HL-60/S4 treated with phorbol 12-myristate 13-acetate at 8.2 ng/mL for 4 days and 3 days (cell line): ENCODE measurements around the gene ADGRD1.
"Not testable (repeated sequence)": the region's sequence is repeated elsewhere in the genome, so short reads cannot be mapped to it uniquely, and the experiment has no call there.

Experiments
- in situ Hi-C: fragments of 300-500 bp; cut with MboI; formaldehyde crosslinking; loops from 2 replicates; pipeline ENCODE4 v1.15.0; 2022; ENCODE audit warnings: low sequenced_read_pairs

The ADGRD1 gene

DNA sequence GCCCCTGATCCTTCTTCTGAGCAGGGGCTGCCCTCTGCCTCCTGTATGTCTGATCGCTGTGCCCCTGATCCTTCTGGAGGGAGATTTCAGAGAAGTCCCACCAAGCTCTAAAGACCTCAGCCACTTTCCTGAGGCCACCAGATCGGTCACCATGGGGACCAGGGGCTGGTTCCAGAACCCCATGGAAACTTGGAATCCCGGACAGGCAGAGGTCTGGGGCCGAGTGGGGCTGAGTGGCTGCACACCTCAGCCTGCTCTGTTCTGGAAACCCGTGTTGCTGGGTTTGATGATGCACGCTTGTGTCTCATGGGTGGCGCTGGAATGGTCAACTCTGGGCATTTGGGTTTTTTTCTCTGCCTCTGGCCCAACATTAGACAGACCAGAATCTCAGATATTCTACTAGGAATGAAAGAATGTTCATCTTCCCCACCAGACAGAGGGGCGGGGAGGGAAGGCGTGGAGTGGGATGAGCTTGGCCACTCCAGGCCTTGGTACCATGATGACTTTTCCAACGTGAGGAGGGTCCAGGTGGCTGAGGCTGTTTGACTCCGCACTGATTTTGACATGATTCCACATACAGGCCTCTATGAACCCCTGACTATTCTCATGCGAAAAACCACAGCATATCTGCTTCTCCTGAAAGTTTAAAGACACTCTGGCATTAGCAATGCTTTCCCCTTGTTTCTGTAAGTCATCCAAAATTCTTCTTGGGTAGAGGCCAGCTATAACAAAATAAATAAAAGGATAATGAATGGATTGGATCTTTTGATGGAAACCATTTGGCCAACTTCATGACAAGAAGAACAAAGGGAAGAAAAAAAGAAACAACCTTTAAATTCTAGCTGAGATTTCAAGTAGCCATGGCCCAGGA is 114.5 kb downstream of the ADGRD1 start:
- in situ Hi-C loops = no loop called here

DNA sequence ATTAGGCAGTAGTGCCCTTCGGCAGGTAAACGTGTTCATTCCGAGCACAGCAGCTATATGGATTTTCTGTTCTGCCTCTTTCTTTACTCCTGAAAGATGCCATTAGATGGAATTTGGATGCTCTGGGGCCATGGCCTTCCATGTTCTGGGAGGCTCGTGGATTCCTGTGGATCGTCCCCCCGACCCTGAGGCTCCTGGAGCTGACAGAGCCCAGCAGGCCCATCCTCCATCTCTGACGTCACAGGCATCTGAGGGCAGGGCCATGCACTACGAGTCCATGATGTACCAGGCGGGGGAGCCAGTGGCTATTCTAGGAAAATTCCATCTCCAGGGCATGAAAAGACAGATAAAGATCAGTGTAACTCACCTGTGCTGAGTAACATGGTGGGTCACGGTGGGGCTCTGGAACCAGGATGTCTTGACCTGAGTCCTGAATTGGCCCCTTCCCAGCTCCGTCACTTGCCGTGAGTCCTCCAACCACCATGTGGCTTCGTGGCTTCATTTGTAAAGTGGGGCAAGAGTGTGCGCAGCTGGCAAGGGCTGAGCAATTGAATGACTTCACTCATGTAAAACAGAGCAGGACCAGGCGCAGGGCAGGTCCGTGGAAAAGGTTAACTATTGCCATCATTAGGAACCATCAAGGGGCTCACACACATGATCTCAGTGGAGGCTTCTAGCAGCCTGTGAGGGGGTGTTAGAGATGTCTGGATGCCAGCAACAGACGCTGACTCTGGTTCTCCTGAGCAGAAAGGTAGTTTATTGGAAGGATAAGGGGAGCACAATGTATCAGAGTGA is 115.4 kb downstream of the ADGRD1 start:
- in situ Hi-C loops = not testable (repeated sequence)

DNA sequence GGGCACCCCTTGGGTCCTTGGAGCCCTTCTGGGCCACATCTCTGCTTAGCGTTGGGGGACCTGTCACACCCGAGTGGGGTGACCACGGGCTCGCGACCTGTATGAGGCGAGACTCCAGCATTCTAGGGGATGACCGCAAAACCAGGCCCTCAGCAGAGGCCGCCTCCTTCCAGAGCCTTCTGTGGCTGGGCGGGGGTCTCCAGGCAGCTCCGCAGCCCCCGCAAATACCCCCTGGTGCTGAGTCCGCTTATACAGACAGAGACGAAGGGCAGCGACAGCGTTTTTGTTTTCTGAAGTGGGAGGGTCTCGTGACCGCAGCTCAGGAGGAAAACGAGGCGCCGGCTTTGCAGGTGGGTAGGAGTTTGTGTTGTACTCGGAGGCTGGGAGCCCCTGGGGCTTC is 116.4 kb downstream of the ADGRD1 start:
- in situ Hi-C loops = not testable (repeated sequence)

DNA sequence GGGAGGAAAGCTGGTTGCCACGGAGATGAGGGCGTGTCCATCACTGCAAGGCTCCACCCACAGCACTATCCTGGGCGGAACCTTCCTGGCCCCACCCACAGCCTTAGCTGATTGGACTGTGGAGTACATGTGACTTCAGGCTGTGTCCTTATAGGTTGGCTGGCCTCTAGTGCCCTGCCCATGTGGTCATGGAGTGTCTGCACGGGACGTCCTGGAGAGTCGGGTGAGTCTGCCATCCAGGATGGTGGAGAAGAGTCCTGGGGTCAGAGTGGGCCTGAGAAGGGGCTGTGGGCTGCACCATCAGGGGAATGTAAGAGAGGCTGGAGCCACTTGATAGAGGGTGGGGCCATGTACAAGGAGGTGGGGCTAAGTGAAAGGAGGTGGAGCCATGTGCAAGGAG is 117.0 kb downstream of the ADGRD1 start:
- in situ Hi-C loops = not testable (repeated sequence)

DNA sequence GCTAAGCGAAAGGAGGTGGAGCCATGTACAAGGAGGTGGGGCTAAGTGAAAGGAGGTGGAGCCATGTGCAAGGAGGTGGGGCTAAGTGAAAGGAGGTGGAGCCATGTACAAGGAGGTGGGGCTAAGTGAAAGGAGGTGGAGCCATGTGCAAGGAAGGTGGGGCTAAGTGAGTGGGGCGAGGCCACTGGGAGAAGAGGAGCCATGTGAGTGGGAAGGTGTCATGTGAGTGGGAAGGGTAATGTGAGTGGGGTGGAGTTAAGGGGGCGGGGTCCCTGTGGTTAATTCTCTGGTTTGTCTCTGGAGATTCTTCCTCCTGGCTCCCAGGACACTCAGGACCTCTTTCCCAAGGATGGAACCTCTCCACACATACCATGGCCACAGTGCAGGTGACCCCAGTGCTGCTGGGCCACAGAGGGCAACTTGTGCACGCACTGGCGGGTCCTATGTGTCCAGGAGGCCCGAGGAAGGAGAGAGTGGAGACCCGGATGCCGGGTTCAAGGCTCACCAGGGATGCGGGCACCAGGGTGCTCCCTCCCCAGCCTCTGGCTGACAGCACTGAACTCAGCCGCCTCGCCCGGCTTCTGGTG is 117.6 kb downstream of the ADGRD1 start:
- in situ Hi-C loops = not testable (repeated sequence)

DNA sequence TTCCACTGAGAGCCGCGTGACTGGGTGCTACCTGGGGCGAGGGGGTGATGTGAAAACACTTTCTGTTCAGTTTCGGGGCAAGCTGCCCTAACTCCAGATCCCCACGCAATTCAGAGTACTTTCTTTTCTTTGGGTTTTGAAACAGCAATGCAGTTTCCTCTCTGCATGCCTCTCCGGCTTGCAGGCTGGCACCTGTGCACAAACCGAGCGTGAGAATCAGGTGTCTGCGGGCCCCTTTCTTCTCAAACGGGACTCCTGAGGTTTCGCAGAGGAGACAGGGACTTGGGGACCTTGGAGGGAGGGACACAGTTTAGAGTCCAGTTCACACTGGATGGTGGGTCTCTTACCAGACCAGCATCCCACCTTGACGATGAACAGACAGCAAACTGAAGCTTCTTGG is 118.2 kb downstream of the ADGRD1 start:
- in situ Hi-C loops = not testable (repeated sequence)

DNA sequence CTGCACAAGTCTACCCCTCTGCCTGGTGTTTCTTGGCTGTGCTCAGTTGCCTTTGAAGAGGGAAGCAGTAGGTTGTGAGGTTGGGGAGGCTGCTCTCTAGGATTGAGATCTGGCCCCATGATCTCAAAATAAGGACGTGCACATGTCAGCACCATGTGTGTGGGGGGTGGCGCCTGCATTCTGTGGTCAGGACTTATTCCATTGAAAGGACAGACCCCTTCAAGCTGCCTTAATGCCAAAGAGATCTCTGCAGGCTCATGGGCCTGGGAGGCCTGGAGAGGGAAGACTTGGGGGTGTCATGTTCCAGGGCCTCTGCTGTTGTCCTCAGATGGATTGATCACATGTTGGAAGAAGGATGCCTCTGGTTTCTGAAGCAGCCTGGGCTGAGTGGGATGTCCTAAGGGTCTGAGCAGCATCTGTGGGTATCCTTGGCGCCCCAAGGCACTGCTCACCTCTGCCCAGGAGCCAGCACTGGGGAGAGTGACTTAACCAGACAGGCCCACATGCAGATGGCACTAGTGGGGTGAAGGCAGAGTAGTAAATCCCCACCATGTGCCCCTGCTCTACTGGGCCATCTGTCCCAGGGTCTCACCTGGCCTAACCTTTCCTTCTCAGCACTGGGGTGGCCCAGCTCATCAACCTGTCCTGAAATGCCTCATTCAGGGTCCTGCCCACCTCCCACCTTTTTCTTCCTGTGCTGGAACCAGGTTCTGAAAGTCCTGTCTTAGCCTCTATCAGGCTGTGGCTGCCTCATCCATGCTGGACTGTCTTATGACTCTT is 118.9 kb downstream of the ADGRD1 start:
- in situ Hi-C loops = no loop called here

DNA sequence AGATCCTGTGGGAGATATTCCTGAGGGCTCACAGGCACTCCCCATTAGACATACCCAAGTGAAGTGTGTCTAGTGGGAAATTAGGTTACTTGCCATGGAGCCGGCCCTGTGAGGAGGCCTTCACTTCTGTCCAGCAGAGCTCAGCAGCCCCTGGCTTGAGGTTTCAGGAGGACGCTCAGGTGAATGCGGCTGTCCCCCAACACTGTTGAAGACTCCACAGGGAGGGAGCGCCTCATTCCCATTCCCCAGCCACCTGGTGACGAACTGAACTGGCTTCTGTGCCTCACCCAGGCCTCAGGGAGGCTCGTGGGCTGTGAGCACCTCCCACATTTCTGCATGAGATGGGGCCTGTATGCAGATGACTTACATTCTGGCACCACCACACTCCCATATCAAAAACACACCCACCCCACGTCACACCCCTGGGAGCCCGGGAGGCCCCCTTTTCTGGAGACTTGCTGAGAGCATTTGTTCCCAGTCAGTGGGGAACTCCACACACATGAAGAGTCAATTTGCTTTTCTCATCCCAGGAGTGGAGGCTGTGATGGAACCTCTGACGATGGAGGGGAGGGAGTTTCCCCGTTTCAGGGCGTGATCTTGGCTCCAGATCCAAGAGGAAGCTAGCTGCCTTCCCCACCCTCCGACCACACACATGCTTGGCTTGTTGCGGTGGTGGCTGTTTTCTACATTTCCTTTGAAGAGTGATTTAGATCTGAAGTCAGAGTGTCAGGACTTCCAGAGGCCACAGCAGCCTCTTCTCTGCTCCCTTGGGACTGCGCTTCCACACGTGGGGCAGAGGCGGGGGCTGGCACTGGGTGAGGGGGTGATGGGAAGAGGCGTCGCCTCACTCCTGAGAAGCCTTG is 120.7 kb downstream of the ADGRD1 start:
- in situ Hi-C loops = no loop called here

DNA sequence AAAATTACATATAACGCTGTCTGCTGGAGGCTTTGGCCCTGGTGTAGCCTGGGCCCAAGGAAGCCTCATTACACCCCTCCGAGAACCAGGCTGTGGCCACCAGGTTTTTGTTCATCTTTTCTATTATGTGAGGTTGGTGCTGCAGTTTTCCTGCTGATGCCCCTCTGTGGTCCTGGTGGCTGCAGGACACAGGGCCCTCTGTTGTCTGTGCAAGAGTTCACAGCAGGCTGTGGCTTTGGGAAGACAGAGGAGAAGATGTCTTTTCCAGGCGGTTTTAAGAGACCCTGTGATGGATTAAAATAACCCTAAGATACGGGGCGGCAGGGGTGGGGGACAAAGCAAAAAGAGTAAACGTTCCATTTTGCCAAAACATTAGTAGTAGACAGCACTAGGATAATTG is 121.5 kb downstream of the ADGRD1 start:
- in situ Hi-C loops = no loop called here

DNA sequence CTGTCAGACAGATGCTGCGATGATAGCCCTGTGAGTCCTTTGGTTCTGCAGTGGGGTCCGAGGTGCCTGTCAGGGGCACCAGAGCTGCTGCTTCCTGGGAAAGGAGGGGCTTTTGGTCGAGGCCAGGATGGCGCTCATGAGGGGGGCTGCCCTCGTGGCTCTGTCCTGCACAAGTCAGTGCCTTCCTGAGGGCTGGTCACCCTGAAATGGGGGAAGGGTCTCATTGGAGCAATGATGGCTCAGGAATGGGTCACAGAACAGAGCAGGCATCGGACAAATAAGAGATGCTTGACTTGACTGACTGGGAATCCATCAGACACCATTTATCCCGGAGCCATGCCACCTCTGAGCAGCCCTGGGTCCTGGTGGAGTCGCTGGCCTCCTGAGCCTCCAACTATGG is 121.9 kb downstream of the ADGRD1 start:
- in situ Hi-C loops = no loop called here

DNA sequence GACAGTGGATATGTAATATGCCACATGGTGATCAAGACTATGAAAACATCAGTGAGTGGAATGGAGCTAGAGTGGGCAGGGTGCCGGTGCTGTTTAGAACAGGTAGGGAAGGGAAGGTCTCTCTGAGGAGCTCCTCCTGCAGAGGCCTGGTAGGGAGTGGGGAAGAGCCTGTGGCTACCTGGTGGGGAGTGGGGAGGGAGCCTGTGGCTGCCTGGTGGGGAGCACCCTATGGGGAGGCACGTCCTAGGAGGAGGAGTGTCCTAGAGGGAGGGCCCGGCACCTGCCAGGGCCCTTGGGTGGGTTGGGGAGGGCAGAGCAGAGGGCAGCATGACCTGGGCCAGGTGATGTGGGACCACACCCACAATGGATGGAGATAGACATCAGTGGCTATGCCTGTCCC is 122.6 kb downstream of the ADGRD1 start:
- in situ Hi-C loops = no loop called here

DNA sequence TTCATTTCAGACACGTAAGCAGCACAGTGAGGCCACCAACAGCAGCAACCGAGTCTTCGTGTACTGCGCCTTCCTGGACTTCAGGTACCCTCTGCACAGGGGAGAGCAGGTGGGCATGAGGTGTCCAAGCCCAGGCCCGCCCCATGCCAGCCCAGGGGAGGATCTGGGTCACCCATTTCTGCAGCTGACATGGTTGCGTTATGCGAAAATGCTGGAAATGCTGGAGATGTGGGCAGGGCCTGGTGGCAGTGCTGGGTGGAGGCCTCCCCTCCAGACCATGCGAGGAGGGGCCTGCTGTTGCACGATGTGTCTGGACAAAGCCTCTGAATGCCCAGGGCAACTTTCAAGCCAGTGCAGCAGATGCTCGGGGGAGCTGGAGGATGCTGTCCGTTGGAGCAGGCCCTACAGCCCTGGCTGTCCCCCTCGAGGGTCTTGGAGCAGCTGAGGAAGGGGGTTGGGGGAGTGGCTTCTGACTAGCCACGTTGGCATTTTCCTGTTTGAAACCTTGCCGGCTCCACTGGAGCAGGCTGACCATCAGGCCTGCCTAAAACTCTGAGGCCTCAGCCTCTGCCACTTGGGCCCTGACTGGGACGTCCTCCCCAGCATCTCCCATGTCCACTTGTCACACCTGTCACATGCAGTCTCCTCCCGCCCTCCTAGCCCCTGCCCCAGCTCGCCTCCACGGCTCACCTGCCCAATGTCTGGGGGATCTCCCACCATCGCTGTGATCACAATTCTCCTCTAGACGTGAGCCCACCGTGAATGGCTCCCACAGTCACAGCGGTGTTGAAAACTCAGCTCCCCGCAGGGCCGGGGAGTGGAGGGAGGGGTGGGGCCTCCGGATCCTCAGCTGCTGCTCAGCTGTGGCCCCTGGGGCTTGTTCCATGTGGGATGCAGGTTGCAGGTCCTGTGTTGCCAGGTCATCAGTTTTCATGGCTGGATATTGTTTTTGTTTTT is 123.4 kb downstream of the ADGRD1 start:
- in situ Hi-C loops = no loop called here

DNA sequence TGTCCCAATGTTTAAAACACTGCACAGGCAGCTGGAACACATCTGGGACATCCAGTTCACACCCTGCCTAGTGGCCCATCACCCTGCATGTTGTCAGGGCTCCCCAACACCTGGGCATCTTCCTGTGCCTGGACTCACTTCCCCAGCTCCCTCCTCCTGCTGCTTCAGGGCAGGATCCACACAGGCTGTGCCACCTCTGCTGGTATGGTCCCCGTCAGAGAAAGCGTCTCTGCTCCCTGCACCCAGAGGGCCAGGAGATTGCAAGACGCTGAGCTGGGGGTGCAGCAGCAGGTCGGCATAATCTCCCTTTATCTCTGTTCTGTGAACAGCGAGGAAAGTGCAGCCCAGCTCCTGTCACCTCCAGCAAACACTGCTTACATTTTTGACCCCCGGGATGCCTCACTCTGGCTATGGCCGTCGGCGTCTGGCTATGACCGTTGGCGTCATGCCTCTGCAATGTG is 124.3 kb downstream of the ADGRD1 start:
- in situ Hi-C loops = no loop called here

DNA sequence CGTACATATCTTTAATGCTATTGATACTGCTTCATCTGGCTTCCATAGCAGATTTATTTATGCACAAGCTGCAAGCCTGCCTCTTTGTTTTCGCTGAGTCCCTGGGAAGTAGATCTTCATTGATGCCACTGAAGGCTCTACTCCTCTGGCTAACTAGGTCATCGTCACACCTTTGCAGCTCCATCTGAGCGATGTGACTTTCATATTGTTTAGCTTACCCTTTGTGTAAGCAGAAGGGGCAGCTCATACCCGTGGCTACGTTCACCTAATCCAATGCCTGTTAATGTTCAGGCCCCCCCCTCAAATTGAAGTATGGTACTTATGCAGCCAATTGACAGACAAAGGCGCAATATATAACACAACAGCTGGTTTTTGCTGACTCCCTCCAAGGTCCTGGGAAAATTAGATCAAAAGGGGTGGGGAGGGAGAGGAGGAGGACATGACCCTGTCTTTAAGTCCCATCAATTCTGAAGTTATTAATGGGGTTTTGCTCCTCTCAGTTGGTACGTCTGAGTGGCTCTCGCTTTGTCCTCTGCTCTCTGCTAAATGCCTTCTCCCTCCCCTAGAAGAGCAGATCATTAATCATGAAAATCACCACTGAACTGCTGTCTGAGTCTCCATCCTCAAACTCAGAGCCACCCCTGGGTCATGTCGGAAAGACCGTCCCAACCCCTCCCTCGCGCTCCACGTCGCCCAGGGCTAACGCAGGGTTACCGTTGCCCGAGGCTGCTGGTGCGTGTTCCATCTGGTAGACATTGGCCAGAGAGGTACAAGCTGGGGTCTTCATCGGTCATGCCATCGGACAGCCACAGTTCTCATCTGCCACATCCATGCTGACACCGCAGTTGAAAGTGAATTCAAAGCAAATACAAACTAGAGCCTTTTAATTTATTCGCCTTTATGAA is 128.8 kb downstream of the ADGRD1 start:
- in situ Hi-C loops = no loop called here

DNA sequence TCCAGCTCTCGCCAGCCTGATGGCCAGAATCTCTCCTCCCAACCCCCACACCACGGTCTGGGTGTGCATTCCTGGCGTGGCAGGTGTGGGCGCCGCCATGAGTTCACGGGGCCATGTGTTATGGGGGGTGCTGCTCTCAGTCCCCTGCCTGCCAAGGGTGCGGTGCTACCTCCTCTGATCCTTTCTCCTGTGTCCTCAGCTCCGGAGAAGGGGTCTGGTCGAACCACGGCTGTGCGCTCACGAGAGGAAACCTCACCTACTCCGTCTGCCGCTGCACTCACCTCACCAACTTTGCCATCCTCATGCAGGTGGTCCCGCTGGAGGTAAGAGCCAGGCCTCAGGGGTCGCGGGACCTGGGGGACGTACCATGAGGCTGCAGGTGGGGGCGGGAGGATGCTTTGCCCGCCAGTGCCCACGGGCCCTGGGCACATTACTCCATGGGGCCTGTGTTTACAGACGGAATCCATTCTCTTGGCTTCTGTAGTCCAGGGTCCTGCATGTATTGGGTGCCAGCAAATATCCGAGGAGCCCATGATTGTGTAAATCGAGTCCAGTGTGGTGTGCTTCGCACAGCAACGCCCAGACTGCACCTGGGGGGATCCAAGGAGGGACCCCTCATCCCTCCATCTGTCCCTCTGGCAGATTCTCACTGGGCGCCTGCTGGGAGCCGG is 130.8 kb downstream of the ADGRD1 start:
- in situ Hi-C loops = no loop called here

DNA sequence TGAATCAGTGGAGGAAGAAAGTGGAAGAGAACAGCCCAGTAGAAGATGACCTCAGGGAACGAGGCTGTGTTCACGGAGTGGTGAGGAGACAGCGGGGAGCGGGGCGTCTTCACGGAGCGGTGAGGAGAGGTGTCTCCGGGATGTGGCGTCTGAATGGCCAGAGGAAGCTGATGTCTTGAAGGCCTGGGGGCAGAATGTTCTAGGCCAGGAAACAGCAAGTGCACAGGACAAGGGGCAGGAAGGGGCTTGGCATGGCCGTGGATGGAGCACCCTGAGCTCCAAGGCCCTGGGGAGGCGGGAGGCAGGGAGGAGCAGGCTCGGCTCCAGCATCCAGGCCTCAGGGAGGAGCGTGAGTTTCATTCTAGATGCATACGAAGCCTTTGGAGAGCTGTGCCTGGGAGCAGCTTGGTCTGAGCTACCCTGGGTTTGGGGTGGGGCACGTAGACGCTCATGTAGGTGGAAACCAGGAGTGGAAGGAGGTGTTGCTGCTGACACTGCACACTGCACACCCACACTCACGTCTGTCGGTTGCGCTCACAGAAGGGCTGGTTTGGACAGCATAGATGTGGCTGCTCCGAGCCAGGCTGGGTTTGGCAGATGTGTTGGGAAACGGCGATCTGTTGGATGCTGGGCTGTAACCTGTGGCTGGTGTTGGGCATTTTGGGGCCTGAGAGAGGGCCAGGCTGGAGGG is 131.6 kb downstream of the ADGRD1 start:
- in situ Hi-C loops = no loop called here
